HCT116 (cell line): ENCODE measurements around the gene RPL18A. TPM values are rescaled to one million over a fixed set of nuclear protein-coding genes. Genes with fewer than 3 reads are reported as not detected.

Experiments used
- ATAC-seq: fragments of 200-7000 bp; cut with Tn5 transposase; 2 replicates; pipeline ENCODE4 v1.9.1; 2020; ENCODE audit warnings: mild to moderate bottlenecking, moderate library complexity
- BruUV-seq: library from RNA; stranded (reverse); fragments of 400-500 nt; replicated peaks from 2 replicates; lab custom pipeline; 2021; lab: Mats Ljungman, UMichigan
- CTCF ChIA-PET: fragments of 300-600 bp; sonication (Branson Sonifier 250); formaldehyde crosslinking; loops from one replicate; lab custom pipeline; 2021; ENCODE audit warnings: antibody characterized with exemption; lab: Charles Lee
- POLR2A ChIA-PET: fragments of 300-600, 350-600 bp; sonication (Branson Sonifier 250); formaldehyde crosslinking; loops from one replicate; lab custom pipeline; 2021; ENCODE audit warnings: antibody characterized with exemption; lab: Charles Lee
- RAD21 ChIA-PET, 2 experiments: fragments of 300-600 bp; sonication (Branson Sonifier 250); formaldehyde crosslinking; loops; one replicate each; lab custom pipeline; 2023; ENCODE audit warnings: low total read pairs in 2 of 2; ENCODE audit not compliant: uncharacterized antibody in 2 of 2, unreplicated experiment in 2 of 2, low non-redundant PET in 1 of 2; lab: Charles Lee
- DNase-seq: peaks from one replicate; pipeline ENCODE4 v3.0.0-alpha.2; 2010; ENCODE audit warnings: low read depth, low spot score
- H2AFZ ChIP-seq: fragments of 200-600 bp; shearing (Covaris generic), sonication (generic); 2 replicates; pipeline ENCODE4 v1.6.1; 2017; ENCODE audit warnings: low read depth, mixed run types, mixed read lengths, antibody characterized with exemption, low read length; ENCODE audit not compliant: poor library complexity, severe bottlenecking
- H3K27ac ChIP-seq: 2 replicates; pipeline ENCODE4 v1.5.1; 2012; ENCODE audit warnings: low read depth, low read length
- H3K27me3 ChIP-seq: fragments of 200-600 bp; sonication (generic); 2 replicates; pipeline ENCODE4 v1.6.1; 2016; ENCODE audit warnings: mixed run types, low read length, mixed read lengths; ENCODE audit not compliant: insufficient read depth
- H3K36me3 ChIP-seq, 2 experiments: fragments of 200-500 bp in 1 of 2; fragments of 200-600 bp in 1 of 2; sonication (Bioruptor generic) in 1 of 2; sonication (generic) in 1 of 2; 2 replicates each; pipeline versions ENCODE4 v1.5.1 to v1.6.1; 2014 to 2016; ENCODE audit warnings: low read length in 2 of 2, inconsistent platforms in 1 of 2, mixed read lengths in 1 of 2, mixed run types in 1 of 2; ENCODE audit not compliant: insufficient read depth in 2 of 2, control insufficient read depth in 1 of 2
- H3K4me1 ChIP-seq, 2 experiments: fragments of 200-600 bp in 1 of 2; sonication (generic) in 1 of 2; 2 replicates each; pipeline versions ENCODE4 v1.5.1 to v1.6.1; 2012 to 2017; ENCODE audit warnings: low read length in 2 of 2, inconsistent platforms in 1 of 2, mild to moderate bottlenecking in 1 of 2, mixed read lengths in 1 of 2, mixed run types in 1 of 2, moderate library complexity in 1 of 2; ENCODE audit not compliant: insufficient read depth in 2 of 2, control insufficient read depth in 1 of 2
- H3K4me2 ChIP-seq: fragments of 200-600 bp; sonication (generic); 2 replicates; pipeline ENCODE4 v1.6.1; 2017; ENCODE audit warnings: mixed run types, low read length, mixed read lengths
- H3K4me3 ChIP-seq, 2 experiments: fragments of 200-600 bp in 1 of 2; sonication (generic) in 1 of 2; replicated peaks in 1 of 2; 2 replicates each; pipeline ENCODE4 v1.5.1; 2011 to 2016; ENCODE audit warnings: low read length in 2 of 2, control low read depth in 1 of 2, low read depth in 1 of 2, mild to moderate bottlenecking in 1 of 2, mixed read lengths in 1 of 2, mixed run types in 1 of 2
- H3K79me2 ChIP-seq: fragments of 200-600 bp; sonication (generic); 2 replicates; pipeline ENCODE4 v1.6.1; 2017; ENCODE audit warnings: mild to moderate bottlenecking, mixed run types, low read length, moderate library complexity, mixed read lengths; ENCODE audit not compliant: insufficient read depth
- H3K9ac ChIP-seq: fragments of 200-600 bp; sonication (generic); 2 replicates; pipeline ENCODE4 v1.6.1; 2016; ENCODE audit warnings: low read length, mixed read lengths
- H3K9me2 ChIP-seq: fragments of 200-600 bp; sonication (generic), shearing (Covaris generic); 2 replicates; pipeline ENCODE4 v1.6.1; 2017; ENCODE audit warnings: mixed run types, mild to moderate bottlenecking, moderate library complexity; ENCODE audit not compliant: insufficient read depth
- H3K9me3 ChIP-seq, 2 experiments: fragments of 200-500 bp in 1 of 2; fragments of 200-600 bp in 1 of 2; sonication (Bioruptor generic) in 1 of 2; sonication (generic) in 1 of 2; 2 replicates each; pipeline ENCODE4 v1.6.1; 2014 to 2017; ENCODE audit warnings: low read length in 2 of 2, mixed read lengths in 2 of 2, inconsistent platforms in 1 of 2, low read depth in 1 of 2, mild to moderate bottlenecking in 1 of 2, mixed run types in 1 of 2, moderate library complexity in 1 of 2; ENCODE audit not compliant: control insufficient read depth in 1 of 2, insufficient read depth in 1 of 2
- H4K20me1 ChIP-seq: fragments of 200-600 bp; sonication (generic), shearing (Covaris generic); 2 replicates; pipeline ENCODE4 v1.6.1; 2017; ENCODE audit warnings: mixed run types, mild to moderate bottlenecking, moderate library complexity; ENCODE audit not compliant: insufficient read depth
- ATF3 ChIP-seq: IDR thresholded peaks from 2 replicates; pipeline ENCODE4 v1.6.1; 2012
- CBX3 ChIP-seq: IDR thresholded peaks from 2 replicates; pipeline ENCODE4 v1.6.1; 2012; ENCODE audit warnings: low read depth
- CEBPB ChIP-seq: IDR thresholded peaks from 2 replicates; pipeline ENCODE4 v1.6.1; 2012; ENCODE audit warnings: low read depth
- CTCF ChIP-seq, 3 experiments: fragments of 200-600 bp in 1 of 3; sonication (generic) in 1 of 3; IDR thresholded peaks in 2 of 3; conservative IDR thresholded peaks in 1 of 3; 2 replicates each; pipeline ENCODE4 v1.5.1; 2012 to 2017; ENCODE audit warnings: low read depth in 2 of 3, low read length in 2 of 3, antibody characterized with exemption in 1 of 3, borderline replicate concordance in 1 of 3, control low read depth in 1 of 3, mild to moderate bottlenecking in 1 of 3, mixed read lengths in 1 of 3, mixed run types in 1 of 3, moderate library complexity in 1 of 3; ENCODE audit not compliant: insufficient read depth in 1 of 3
- EGR1 ChIP-seq: IDR thresholded peaks from 2 replicates; pipeline ENCODE4 v1.6.1; 2012; ENCODE audit warnings: low read depth
- ELF1 ChIP-seq: IDR thresholded peaks from 2 replicates; pipeline ENCODE4 v1.6.1; 2012; ENCODE audit warnings: low read depth, borderline replicate concordance
- EZH2 ChIP-seq: fragments of 200-600 bp; sonication (generic); IDR thresholded peaks from 2 replicates; pipeline ENCODE4 v1.6.1; 2017; ENCODE audit warnings: antibody characterized with exemption, mixed run types
- EZH2phosphoT487 ChIP-seq: fragments of 200-600 bp; IDR thresholded peaks from 2 replicates; pipeline ENCODE4 v1.6.1; 2018; ENCODE audit warnings: antibody characterized with exemption, borderline replicate concordance
- MAX ChIP-seq: IDR thresholded peaks from 2 replicates; pipeline ENCODE4 v1.6.1; 2012
- POLR2A ChIP-seq: IDR thresholded peaks from 2 replicates; pipeline ENCODE4 v1.7.0; 2011; ENCODE audit warnings: borderline replicate concordance; ENCODE audit not compliant: insufficient read depth, insufficient read length; ENCODE audit errors: extremely low read depth
- POLR2AphosphoS5 ChIP-seq: IDR thresholded peaks from 2 replicates; pipeline ENCODE4 v1.6.1; 2011; ENCODE audit warnings: mild to moderate bottlenecking, low read depth, low read length, moderate library complexity
- REST ChIP-seq: IDR thresholded peaks from 2 replicates; pipeline ENCODE4 v1.6.1; 2012; ENCODE audit warnings: low read depth
- SIN3A ChIP-seq: IDR thresholded peaks from 2 replicates; pipeline ENCODE4 v1.6.1; 2012; ENCODE audit warnings: low read depth
- SP1 ChIP-seq: IDR thresholded peaks from 2 replicates; pipeline ENCODE4 v1.6.1; 2012; ENCODE audit warnings: low read depth
- SRF ChIP-seq: IDR thresholded peaks from 2 replicates; pipeline ENCODE4 v1.6.1; 2012; ENCODE audit warnings: low read depth
- TCF7L2 ChIP-seq: IDR thresholded peaks from 2 replicates; pipeline ENCODE4 v1.7.0; 2011; ENCODE audit warnings: borderline replicate concordance, inconsistent platforms; ENCODE audit not compliant: insufficient read depth, insufficient read length; ENCODE audit errors: extremely low read depth
- YY1 ChIP-seq: IDR thresholded peaks from 2 replicates; pipeline ENCODE4 v1.6.1; 2011; ENCODE audit warnings: low read length, low read depth, moderate library complexity, mild to moderate bottlenecking; ENCODE audit not compliant: insufficient replicate concordance; ENCODE audit errors: extremely low read depth
- ZFX ChIP-seq: fragments of 450-650 bp; IDR thresholded peaks from 2 replicates; pipeline ENCODE4 v1.6.1; 2017
- ZNF274 ChIP-seq: fragments of 200-500 bp; sonication (Bioruptor generic); IDR thresholded peaks from 2 replicates; pipeline ENCODE4 v1.6.1; 2014; ENCODE audit warnings: mild to moderate bottlenecking, low read depth, low read length, inconsistent platforms
- intact Hi-C: fragments of 100-400 bp; cut with micrococcal nuclease; formaldehyde crosslinking; loops from 2 replicates; pipeline ENCODE4 v1.10.0; 2022
- total RNA-seq: library from RNA; stranded (reverse); gene quantifications from one replicate; pipeline ENCODE4 v1.2.1, GENCODE V29; 2021; ENCODE audit not compliant: unreplicated experiment

Gene RPL18A
- total RNA-seq, 1 experiment from 2014 or later = 3,525 TPM

- no peak for TF ChIP-seq CTCF (IDR thresholded peaks at IDR 0.05 in 2 of 3, conservative IDR thresholded peaks at IDR 0.05 in 1 of 3; ENCODE audit: borderline replicate concordance in 1 of 3, insufficient read depth in 1 of 3, low read depth in 2 of 3, low read length in 2 of 3)
- no peak for TF ChIP-seq CEBPB
- no peak for TF ChIP-seq SP1
- no peak for TF ChIP-seq ATF3
- TF ChIP-seq ELF1 = no peak
- no peak for TF ChIP-seq ZFX
- TF ChIP-seq ZNF274 = no peak
- TF ChIP-seq POLR2A = no peak
- TF ChIP-seq SRF = no peak
Measured at GRCh38 chr19:17835182-17836006, 24.3 kb upstream of the RPL18A start (continued).

- no peaks in the 10 kb centered on the region for H3K9me3 ChIP-seq
- H3K9me2 ChIP-seq = no peaks in the 10 kb centered on the region
- H3K27ac ChIP-seq = no peak overlapping the region
- no peak overlapping the region for H3K4me2 ChIP-seq
- RAD21 ChIA-PET = no interaction called here
- no peak overlapping the region for H3K4me3 ChIP-seq
- peaks cover 11 to 27% of the 10 kb centered on the region in 2 experiments; a peak in 3 of 4 replicates for H3K4me1 ChIP-seq
- ATAC-seq = no peak
- no peaks in the 10 kb centered on the region for H3K36me3 ChIP-seq
- BruUV-seq = no TSS peak
- no peaks in the 10 kb centered on the region for H4K20me1 ChIP-seq
- DNase-seq = no peak
- no peaks in the 10 kb centered on the region for H3K27me3 ChIP-seq
- POLR2A ChIA-PET = no interaction called here
- CTCF ChIA-PET = no interaction called here
- no peaks in the 10 kb centered on the region for H3K79me2 ChIP-seq
- no peak overlapping the region for H2AFZ ChIP-seq
- no peak overlapping the region for H3K9ac ChIP-seq
- intact Hi-C loops = no loop called here
- TF ChIP-seq YY1 (no peak), POLR2A (no peak), EZH2phosphoT487 (no peak), EZH2 (no peak), SIN3A (no peak), TCF7L2 (no peak), POLR2AphosphoS5 (no peak), EGR1 (no peak), ELF1 (no peak), REST (no peak), ZFX (no peak), CBX3 (no peak), MAX (no peak), SP1 (no peak)
Measured at GRCh38 chr19:17836530-17836929, 23.2 kb upstream of the RPL18A start.
